Measurements from ENCODE around the gene ADARB1.

The ADARB1 gene

GRCh38 chr21:45259206-45259840 lies 184.9 kb downstream of the ADARB1 start:
- DNase-seq: no peak

- DNase-seq: no peak
Observed at GRCh38 chr21:45260191-45260825, 185.9 kb downstream of the ADARB1 start.

- DNase-seq: no peak
Observed at GRCh38 chr21:45261093-45261492, 186.7 kb downstream of the ADARB1 start.

- DNase-seq: no peak
Observed at GRCh38 chr21:45262041-45262581, 187.7 kb downstream of the ADARB1 start.

GRCh38 chr21:45262616-45263015 lies 188.2 kb downstream of the ADARB1 start:
- no peak for DNase-seq

GRCh38 chr21:45263534-45263933 lies 189.2 kb downstream of the ADARB1 start:
- DNase-seq: no peak

GRCh38 chr21:45264146-45264911 lies 189.9 kb downstream of the ADARB1 start:
- no peak for DNase-seq

GRCh38 chr21:45264912-45265515 lies 190.6 kb downstream of the ADARB1 start:
- DNase-seq: no peak

- no peak for DNase-seq
Observed at GRCh38 chr21:45265721-45266517, 191.5 kb downstream of the ADARB1 start.

- DNase-seq: no peak
Observed at GRCh38 chr21:45266518-45267389, 192.4 kb downstream of the ADARB1 start.

GRCh38 chr21:45267390-45267760 lies 193.0 kb downstream of the ADARB1 start:
- no peak for DNase-seq

GRCh38 chr21:45269861-45270260 lies 195.5 kb downstream of the ADARB1 start:
- DNase-seq: no peak

GRCh38 chr21:45270306-45270821 lies 196.0 kb downstream of the ADARB1 start:
- DNase-seq: no peak

Data from amygdala (tissue), 56 donors.